ENCODE data around the gene ACTL8. TPM values are rescaled to one million over a fixed set of nuclear protein-coding genes. Genes with fewer than 3 reads are reported as not detected.

Gene ACTL8
- total RNA-seq, 1 donor from 2014 or later, result 0.26 TPM

- Mint-ChIP-seq H3K36me3 (ENCODE audit: low read depth, unreplicated experiment) (no peaks in the 10 kb centered on the region), H3K9me3 (ENCODE audit: unreplicated experiment) (no peaks in the 10 kb centered on the region), H3K27ac (ENCODE audit: unreplicated experiment) (no peak overlapping the region), H3K27me3 (ENCODE audit: unreplicated experiment) (no peaks in the 10 kb centered on the region), H3K4me3 (ENCODE audit: unreplicated experiment) (no peak overlapping the region), H3K4me1 (ENCODE audit: unreplicated experiment) (peaks cover 2% of the 10 kb centered on the region)
- no peak for TF ChIP-seq CTCF (IDR thresholded peaks at IDR 0.05; ENCODE audit: unreplicated experiment)
- DNase-seq (ENCODE audit: low spot score), result no peak
Measured at GRCh38 chr1:17866740-17867029, 111.6 kb downstream of the ACTL8 start.

- Mint-ChIP-seq H3K27me3 (ENCODE audit: unreplicated experiment) (no peaks in the 10 kb centered on the region), H3K27ac (ENCODE audit: unreplicated experiment) (no peak overlapping the region), H3K9me3 (ENCODE audit: unreplicated experiment) (no peaks in the 10 kb centered on the region), H3K4me1 (ENCODE audit: unreplicated experiment) (peaks cover 2% of the 10 kb centered on the region), H3K4me3 (ENCODE audit: unreplicated experiment) (no peak overlapping the region), H3K36me3 (ENCODE audit: low read depth, unreplicated experiment) (no peaks in the 10 kb centered on the region)
- no peak for TF ChIP-seq CTCF (IDR thresholded peaks at IDR 0.05; ENCODE audit: unreplicated experiment)
- no peak for DNase-seq (ENCODE audit: low spot score)
Measured at GRCh38 chr1:17867470-17867869, 112.3 kb downstream of the ACTL8 start.

- no peak overlapping the region for H3K4me3 Mint-ChIP-seq (ENCODE audit: unreplicated experiment)
- H3K27ac Mint-ChIP-seq (ENCODE audit: unreplicated experiment), result no peak overlapping the region
- H3K4me1 Mint-ChIP-seq (ENCODE audit: unreplicated experiment), result peaks cover 2% of the 10 kb centered on the region
- DNase-seq (ENCODE audit: low spot score), result no peak
- no peaks in the 10 kb centered on the region for H3K9me3 Mint-ChIP-seq (ENCODE audit: unreplicated experiment)
- no peak for TF ChIP-seq CTCF (IDR thresholded peaks at IDR 0.05; ENCODE audit: unreplicated experiment)
- no peaks in the 10 kb centered on the region for H3K27me3 Mint-ChIP-seq (ENCODE audit: unreplicated experiment)
- H3K36me3 Mint-ChIP-seq (ENCODE audit: low read depth, unreplicated experiment), result no peaks in the 10 kb centered on the region
Measured at GRCh38 chr1:17869815-17870214, 114.7 kb downstream of the ACTL8 start.

- H3K36me3 Mint-ChIP-seq (ENCODE audit: low read depth, unreplicated experiment), result no peaks in the 10 kb centered on the region
- no peaks in the 10 kb centered on the region for H3K27me3 Mint-ChIP-seq (ENCODE audit: unreplicated experiment)
- no peak overlapping the region for H3K27ac Mint-ChIP-seq (ENCODE audit: unreplicated experiment)
- H3K4me3 Mint-ChIP-seq (ENCODE audit: unreplicated experiment), result no peak overlapping the region
- no peaks in the 10 kb centered on the region for H3K9me3 Mint-ChIP-seq (ENCODE audit: unreplicated experiment)
- DNase-seq (ENCODE audit: low spot score), result no peak
- no peak for TF ChIP-seq CTCF (IDR thresholded peaks at IDR 0.05; ENCODE audit: unreplicated experiment)
- peaks cover 2% of the 10 kb centered on the region for H3K4me1 Mint-ChIP-seq (ENCODE audit: unreplicated experiment)
Measured at GRCh38 chr1:17870679-17871078, 115.5 kb downstream of the ACTL8 start.

- no peaks in the 10 kb centered on the region for H3K9me3 Mint-ChIP-seq (ENCODE audit: unreplicated experiment)
- H3K4me1 Mint-ChIP-seq (ENCODE audit: unreplicated experiment), result no peaks in the 10 kb centered on the region
- no peaks in the 10 kb centered on the region for H3K36me3 Mint-ChIP-seq (ENCODE audit: low read depth, unreplicated experiment)
- no peaks in the 10 kb centered on the region for H3K27me3 Mint-ChIP-seq (ENCODE audit: unreplicated experiment)
- no peak for TF ChIP-seq CTCF (IDR thresholded peaks at IDR 0.05; ENCODE audit: unreplicated experiment)
- H3K27ac Mint-ChIP-seq (ENCODE audit: unreplicated experiment), result no peak overlapping the region
- no peak overlapping the region for H3K4me3 Mint-ChIP-seq (ENCODE audit: unreplicated experiment)
- no peak for DNase-seq (ENCODE audit: low spot score)
Measured at GRCh38 chr1:17873007-17873675, 118.0 kb downstream of the ACTL8 start.
